Spleen (tissue), 11 donors: ENCODE measurements around the gene GAB2. TPM values are rescaled to one million over a fixed set of nuclear protein-coding genes. Genes with fewer than 3 reads are reported as not detected.

Experiments
- DNase-seq: peaks from one replicate; pipeline ENCODE4 v3.0.0-alpha.2; 2020
- H3K27ac ChIP-seq, 8 donors: fragments of 200-600 bp; sonication (generic) in 7 of 8; 1 replicate in 4 of 8; 2 replicates in 4 of 8; pipeline versions ENCODE4 v1.5.0 to v1.8.0; 2016 to 2021; ENCODE audit warnings: inconsistent platforms in 4 of 8, mild to moderate bottlenecking in 4 of 8, moderate library complexity in 1 of 8
- H3K27me3 ChIP-seq, 7 donors: fragments of 200-600 bp; sonication (generic) in 6 of 7; replicated peaks in 1 of 7; 1 replicate in 4 of 7; 2 replicates in 3 of 7; pipeline versions ENCODE4 v1.5.0 to v1.8.0; 2016 to 2021; ENCODE audit warnings: inconsistent platforms in 3 of 7, mild to moderate bottlenecking in 1 of 7
- H3K36me3 ChIP-seq, 6 donors: fragments of 200-600 bp; sonication (generic) in 5 of 6; 1 replicate in 4 of 6; 2 replicates in 2 of 6; pipeline versions ENCODE4 v1.5.0 to v1.8.0; 2016 to 2021; ENCODE audit warnings: inconsistent platforms in 2 of 6
- H3K4me1 ChIP-seq, 6 donors: fragments of 200-600 bp; sonication (generic) in 5 of 6; 1 replicate in 3 of 6; 2 replicates in 3 of 6; pipeline versions ENCODE4 v1.5.0 to v1.8.0; 2016 to 2021; ENCODE audit warnings: inconsistent platforms in 3 of 6
- H3K4me3 ChIP-seq, 8 donors: fragments of 200-600 bp; sonication (generic) in 7 of 8; 1 replicate in 4 of 8; 2 replicates in 4 of 8; pipeline versions ENCODE4 v1.5.0 to v1.8.0; 2016 to 2021; ENCODE audit warnings: inconsistent platforms in 4 of 8, mild to moderate bottlenecking in 4 of 8, moderate library complexity in 2 of 8
- H3K9me3 ChIP-seq, 8 donors: fragments of 200-600 bp; sonication (generic) in 7 of 8; 1 replicate in 4 of 8; 2 replicates in 4 of 8; pipeline versions ENCODE4 v1.5.0 to v1.8.0; 2016 to 2021; ENCODE audit warnings: inconsistent platforms in 4 of 8
- POLR2A ChIP-seq, 3 donors: fragments of 450-650 bp; IDR thresholded peaks; one replicate each; pipeline ENCODE4 v1.5.1; 2017; ENCODE audit warnings: antibody characterized with exemption in 3 of 3, mild to moderate bottlenecking in 1 of 3
- POLR2AphosphoS5 ChIP-seq, 3 donors: sonication (generic); formaldehyde crosslinking; IDR thresholded peaks; one replicate each; pipeline ENCODE4 v1.5.1; 2017; ENCODE audit warnings: antibody characterized with exemption in 3 of 3
- whole genome bisulfite sequencing, 5 donors: extraction: QIAGEN DNeasy Blood & Tissue Kit in 3 of 5; methylation state at CpG; one replicate each; pipeline versions ENCODE4 v1.1.5 to v1.1.7; 2013 to 2018; 5-methylcytosine and 5-hydroxymethylcytosine counted together
- intact Hi-C: fragments of 100-400 bp; cut with DNase I; formaldehyde crosslinking; loops from one replicate; pipeline ENCODE4 v1.15.0; 2023; ENCODE audit warnings: low total_unique reads
- polyA plus RNA-seq, 3 donors: library from polyadenylated mRNA; stranded (reverse); fragments of 200-250 nt; gene quantifications; one replicate each; pipeline ENCODE4 v1.2.1, GENCODE V29; 2013
- total RNA-seq, 7 donors: library from RNA; depleted of rRNA in 3 of 7; stranded (reverse); fragments of >200 nt in 3 of 7; fragmentation: NEBNext Ultra II Directional in 4 of 7; extraction: Animal tissue kit (Norgen Biotek cat#: 25700) in 4 of 7; gene quantifications; one replicate each; pipeline versions ENCODE4 v1.1.0 to v1.2.1, GENCODE V29; 2016 to 2021
- TF ChIP-seq, protein P1 (sequence below), 11 experiments: fragments of 200-600 bp in 7 of 11; fragments of 450-650 bp in 4 of 11; sonication (generic) in 4 of 11; IDR thresholded peaks in 8 of 11; conservative IDR thresholded peaks in 3 of 11; 1 replicate in 7 of 11; 2 replicates in 4 of 11; pipeline versions ENCODE4 v1.4.0 to v1.8.0; 2016 to 2021; ENCODE audit warnings: antibody characterized with exemption in 11 of 11, inconsistent platforms in 4 of 11, mild to moderate bottlenecking in 1 of 11
- donor health status: healthy with polysubstance abuse.
- donor health status: DM: no; HTN: no; CAD: no; lungs with moderate emphysema.
- donor health status: DM: no; HTN: no; CAD: no.
- donor health status: Bipolar disorder and iron deficiency.
- donor health status: healthy.
- donor health status: DM: no; HTN: no; CAD: no.
- donor health status: DM: yes; HTN: yes; CAD: no.

The GAB2 gene
- total and polyA plus RNA-seq, 10 donors, result 2.3 to 57.7 (median 47.0) TPM

DNA sequence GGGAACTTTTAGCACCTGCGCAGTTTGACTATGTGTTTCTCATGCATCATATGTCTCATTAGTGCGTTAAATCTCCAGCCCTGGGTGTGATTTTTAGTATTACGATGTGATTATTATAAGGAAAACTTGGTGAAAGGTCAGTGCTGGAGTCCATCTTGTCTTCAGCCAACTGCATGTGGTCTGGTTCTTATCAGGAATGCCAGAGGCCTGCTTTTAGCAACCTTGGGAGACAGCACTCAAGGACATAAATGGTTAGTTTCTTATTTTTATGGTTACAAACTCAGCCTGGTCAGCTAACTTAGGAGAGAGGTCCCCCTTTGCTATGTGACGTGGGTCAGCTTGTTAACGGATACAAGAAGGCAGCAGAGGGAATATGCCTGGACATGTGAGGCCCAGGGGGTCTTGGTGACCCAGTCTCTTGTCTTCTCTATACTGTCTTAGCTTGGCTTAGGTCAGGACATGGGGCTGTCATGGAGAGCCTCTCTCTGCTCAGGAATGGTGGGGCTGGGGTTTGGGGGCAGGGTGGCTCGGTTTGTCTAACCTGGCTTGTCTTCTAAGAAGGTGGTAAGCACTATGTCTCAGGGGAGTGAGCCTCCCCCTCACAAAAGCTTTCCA is 250.7 kb downstream of the GAB2 start:
- WGBS, 5 donors, result 85 to 91% (median 89%) methylated on average over 6 of the region's 6 CpGs
- no peak for TF ChIP-seq POLR2A (IDR thresholded peaks at IDR 0.05)
- no peak for TF ChIP-seq POLR2AphosphoS5 (IDR thresholded peaks at IDR 0.05)
- TF ChIP-seq, protein P1, sequence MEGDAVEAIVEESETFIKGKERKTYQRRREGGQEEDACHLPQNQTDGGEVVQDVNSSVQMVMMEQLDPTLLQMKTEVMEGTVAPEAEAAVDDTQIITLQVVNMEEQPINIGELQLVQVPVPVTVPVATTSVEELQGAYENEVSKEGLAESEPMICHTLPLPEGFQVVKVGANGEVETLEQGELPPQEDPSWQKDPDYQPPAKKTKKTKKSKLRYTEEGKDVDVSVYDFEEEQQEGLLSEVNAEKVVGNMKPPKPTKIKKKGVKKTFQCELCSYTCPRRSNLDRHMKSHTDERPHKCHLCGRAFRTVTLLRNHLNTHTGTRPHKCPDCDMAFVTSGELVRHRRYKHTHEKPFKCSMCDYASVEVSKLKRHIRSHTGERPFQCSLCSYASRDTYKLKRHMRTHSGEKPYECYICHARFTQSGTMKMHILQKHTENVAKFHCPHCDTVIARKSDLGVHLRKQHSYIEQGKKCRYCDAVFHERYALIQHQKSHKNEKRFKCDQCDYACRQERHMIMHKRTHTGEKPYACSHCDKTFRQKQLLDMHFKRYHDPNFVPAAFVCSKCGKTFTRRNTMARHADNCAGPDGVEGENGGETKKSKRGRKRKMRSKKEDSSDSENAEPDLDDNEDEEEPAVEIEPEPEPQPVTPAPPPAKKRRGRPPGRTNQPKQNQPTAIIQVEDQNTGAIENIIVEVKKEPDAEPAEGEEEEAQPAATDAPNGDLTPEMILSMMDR (IDR thresholded peaks at IDR 0.05 in 8 of 11, conservative IDR thresholded peaks at IDR 0.05 in 3 of 11), result no peak
- Histone ChIP-seq H3K4me1 (peaks cover 0 to 5% (median 0%) of the 10 kb centered on the region in 6 donors), H3K36me3 (peaks cover 0 to 20% (median under 1%) of the 10 kb centered on the region in 6 donors), H3K27me3 (no peaks in the 10 kb centered on the region), H3K27ac (no peak overlapping the region), H3K9me3 (no peaks in the 10 kb centered on the region), H3K4me3 (no peak overlapping the region)
- no peak for DNase-seq
- intact Hi-C loops, result no loop called here

Other genes starting within 250 kb of the GAB2 start
- 10 to 100 TPM in 2 of 7 donors, 1 to 10 TPM in 5; 6.0 to 13.6 (median 7.2) TPM for gene KCTD21, start 229.2 kb downstream of the GAB2 start, total RNA-seq
- 1 to 10 TPM; 1.2 to 3.4 (median 1.4) TPM for gene KCTD21, start 229.2 kb downstream of the GAB2 start, polyA plus RNA-seq
- 1 to 10 TPM; 5.6 to 9.5 (median 6.5) TPM for gene USP35, start 228.9 kb downstream of the GAB2 start, total RNA-seq
- 1 to 10 TPM; 1.6 to 6.5 (median 1.6) TPM for gene USP35, start 228.9 kb downstream of the GAB2 start, polyA plus RNA-seq
- 10 to 100 TPM; 11.2 to 19.7 (median 14.3) TPM for gene NARS2, start 157.0 kb upstream of the GAB2 start, total RNA-seq
- 10 to 100 TPM; 14.2 to 16.4 (median 15.1) TPM for gene NARS2, start 157.0 kb upstream of the GAB2 start, polyA plus RNA-seq